ENCODE data around the gene COL9A3. TPM values are rescaled to one million over a fixed set of nuclear protein-coding genes. Genes with fewer than 3 reads are reported as not detected.

The COL9A3 gene
- total RNA-seq, 4 donors from 2014 or later: 6.0 to 223 (median 8.0) TPM

DNA sequence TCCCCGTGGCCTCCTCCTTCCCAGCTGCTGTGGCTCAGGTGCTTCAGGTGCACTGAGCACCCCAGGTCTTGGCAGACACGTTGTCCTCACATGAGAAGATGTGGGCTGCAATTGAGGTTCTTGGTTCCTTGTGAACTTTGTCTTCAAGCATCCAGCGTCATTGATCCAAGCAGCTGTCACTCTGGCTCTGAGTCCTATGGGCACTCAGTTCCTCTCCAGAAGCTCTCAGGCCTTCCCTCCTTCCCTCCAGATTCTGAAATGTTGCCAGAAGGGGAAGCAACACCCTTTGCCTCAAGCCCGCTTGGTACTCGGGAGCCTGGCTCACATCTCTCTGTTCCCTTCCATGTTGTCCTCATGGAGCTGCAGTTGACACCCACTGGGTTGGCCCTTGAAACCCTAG, 29.0 kb upstream of the COL9A3 start:
- Histone ChIP-seq H3K27ac (no peak overlapping the region), H3K27me3 (no peaks in the 10 kb centered on the region), H3K4me1 (peaks cover 0 to 4% (median 3%) of the 10 kb centered on the region in 4 donors), H3K9me3 (no peaks in the 10 kb centered on the region), H3K36me3 (no peaks in the 10 kb centered on the region), H3K4me3 (no peak overlapping the region)
- TF ChIP-seq POLR2AphosphoS5 (IDR thresholded peaks at IDR 0.05) (no peak), CTCF (IDR thresholded peaks at IDR 0.05) (no peak), POLR2A (IDR thresholded peaks at IDR 0.05) (no peak), EP300 (IDR thresholded peaks at IDR 0.05; ENCODE audit: low read depth) (no peak)
- intact Hi-C loops (cut with DNase I; ENCODE audit: low total_unique reads): no loop called here
- in situ Hi-C loops (cut with MboI; ENCODE audit: low pct_ligation_motif_present in 1 of 4, low pct_unique_long_range_greater_than_20kb in 1 of 4, low sequenced_read_pairs in 3 of 4): loop anchor here in 2 of 4 donors (10.0 to 25.0 kb wide), 3 partner anchors 101 to 293 kb away; no protein-coding TSS in a partner anchor
- no peak for DNase-seq
- 68% methylated on average over 5 of the region's 5 CpGs; no CpG with 5 or more reads in 1 of the 2 donors for WGBS, 2 donors (ENCODE audit: low coverage in 1 of 2)

- H3K27ac ChIP-seq: no peak overlapping the region
- TF ChIP-seq EP300 (IDR thresholded peaks at IDR 0.05; ENCODE audit: low read depth): no peak
- no peak for TF ChIP-seq POLR2AphosphoS5 (IDR thresholded peaks at IDR 0.05)
- TF ChIP-seq CTCF (IDR thresholded peaks at IDR 0.05): no peak
- TF ChIP-seq POLR2A (IDR thresholded peaks at IDR 0.05): no peak
- H3K9me3 ChIP-seq: no peaks in the 10 kb centered on the region
- in situ Hi-C loops (cut with MboI; ENCODE audit: low pct_ligation_motif_present in 1 of 4, low pct_unique_long_range_greater_than_20kb in 1 of 4, low sequenced_read_pairs in 3 of 4): loop anchor here in 2 of 4 donors (10.0 to 25.0 kb wide), 3 partner anchors 101 to 294 kb away; no protein-coding TSS in a partner anchor
- WGBS, 2 donors (ENCODE audit: low coverage in 1 of 2): 81% methylated on average over 10 of the region's 15 CpGs; no CpG with 5 or more reads in 1 of the 2 donors
- no peak overlapping the region for H3K4me3 ChIP-seq
- peaks cover 2 to 8% (median 6%) of the 10 kb centered on the region in 4 donors for H3K4me1 ChIP-seq
- H3K27me3 ChIP-seq: no peaks in the 10 kb centered on the region
- no peak for DNase-seq
- no peaks in the 10 kb centered on the region for H3K36me3 ChIP-seq
- intact Hi-C loops (cut with DNase I; ENCODE audit: low total_unique reads): no loop called here
Measured at GRCh38 chr20:62788607-62789006, 28.2 kb upstream of the COL9A3 start.

- no peak for TF ChIP-seq EP300 (IDR thresholded peaks at IDR 0.05; ENCODE audit: low read depth)
- TF ChIP-seq CTCF (IDR thresholded peaks at IDR 0.05): no peak
- TF ChIP-seq POLR2A (IDR thresholded peaks at IDR 0.05): no peak
- no peak for TF ChIP-seq POLR2AphosphoS5 (IDR thresholded peaks at IDR 0.05)
- no peaks in the 10 kb centered on the region for H3K9me3 ChIP-seq
- in situ Hi-C loops (cut with MboI; ENCODE audit: low pct_ligation_motif_present in 1 of 4, low pct_unique_long_range_greater_than_20kb in 1 of 4, low sequenced_read_pairs in 3 of 4): loop anchor here in 2 of 4 donors (25.0 kb wide), 2 partner anchors 103 to 128 kb away; no protein-coding TSS in a partner anchor
- no peak overlapping the region for H3K27ac ChIP-seq
- no peaks in the 10 kb centered on the region for H3K36me3 ChIP-seq
- H3K4me3 ChIP-seq: no peak overlapping the region
- no peak for DNase-seq
- H3K4me1 ChIP-seq: peaks cover 4 to 19% (median 16%) of the 10 kb centered on the region in 4 donors
- no peaks in the 10 kb centered on the region for H3K27me3 ChIP-seq
- intact Hi-C loops (cut with DNase I; ENCODE audit: low total_unique reads): loop anchor here (2.0 to 5.0 kb wide), 2 partner anchors 88 to 121 kb away; no protein-coding TSS in a partner anchor
- WGBS, 2 donors (ENCODE audit: low coverage in 1 of 2): 93% methylated on average over 3 to 12 of the region's 12 CpGs
Measured at GRCh38 chr20:62790075-62790474, 26.8 kb upstream of the COL9A3 start.

DNA sequence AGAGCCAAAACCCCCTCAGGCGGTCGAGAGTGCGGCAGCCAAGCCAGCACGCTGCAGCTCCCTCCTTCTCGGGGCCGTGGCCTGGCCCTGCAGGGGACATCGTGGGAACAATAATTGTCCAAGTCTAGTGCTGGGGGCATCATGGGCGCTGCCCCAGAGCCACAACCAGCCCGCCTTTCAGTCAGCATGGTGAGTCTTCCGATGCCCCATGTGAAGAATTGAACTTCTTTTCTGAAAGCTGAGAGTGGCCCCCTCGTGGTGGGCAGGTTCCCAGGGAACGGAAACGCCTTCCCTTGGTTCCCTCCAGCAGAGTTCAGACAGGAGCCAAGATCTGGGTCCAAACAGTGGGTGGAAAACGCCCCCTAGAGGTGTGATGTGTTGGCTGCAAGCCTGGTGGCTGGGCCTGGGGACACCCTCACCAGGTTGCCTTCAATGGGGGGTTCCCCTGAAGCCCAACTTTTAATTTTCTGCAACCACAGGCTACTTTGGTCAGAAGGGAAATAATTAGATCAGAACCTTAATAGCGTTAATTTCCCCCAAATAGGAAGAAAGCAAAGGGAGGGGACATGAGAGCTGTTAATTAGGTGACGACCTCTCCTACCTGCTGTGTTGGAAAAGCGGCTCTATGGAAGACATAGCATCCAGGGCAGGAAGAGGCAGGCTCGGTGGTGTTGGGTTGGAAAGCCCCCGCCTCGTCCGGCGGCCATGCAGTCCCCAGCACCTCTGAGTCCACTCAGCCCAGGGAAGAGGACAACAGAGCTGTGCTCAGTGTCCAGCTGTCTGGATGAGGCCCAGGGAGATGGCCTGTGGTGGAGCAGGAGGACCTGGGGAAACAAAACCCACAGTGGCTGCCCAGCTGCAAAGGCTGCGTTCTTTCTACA, 25.3 kb upstream of the COL9A3 start:
- TF ChIP-seq POLR2AphosphoS5 (IDR thresholded peaks at IDR 0.05): peak in 2 of 3 donors; percentile 29 to 30
- peak; percentile 88 to 98 (median 92) for TF ChIP-seq CTCF (IDR thresholded peaks at IDR 0.05)
- no peak for TF ChIP-seq EP300 (IDR thresholded peaks at IDR 0.05; ENCODE audit: low read depth)
- no peak for TF ChIP-seq POLR2A (IDR thresholded peaks at IDR 0.05)
- intact Hi-C loops (cut with DNase I; ENCODE audit: low total_unique reads): loop anchor here (2.0 to 5.0 kb wide), 2 partner anchors 89 to 123 kb away; no protein-coding TSS in a partner anchor

More for the DNA sequence above, 25.3 kb upstream of the COL9A3 start:
- 41% methylated on average over 23 of the region's 23 CpGs; no CpG with 5 or more reads in 1 of the 2 donors for WGBS, 2 donors (ENCODE audit: low coverage in 1 of 2)
- no peaks in the 10 kb centered on the region for H3K27me3 ChIP-seq
- no peaks in the 10 kb centered on the region for H3K36me3 ChIP-seq
- DNase-seq: peak; percentile 84
- no peak overlapping the region for H3K27ac ChIP-seq
- peaks cover 4 to 26% (median 22%) of the 10 kb centered on the region in 4 donors for H3K4me1 ChIP-seq
- in situ Hi-C loops (cut with MboI; ENCODE audit: low pct_ligation_motif_present in 1 of 4, low pct_unique_long_range_greater_than_20kb in 1 of 4, low sequenced_read_pairs in 3 of 4): loop anchor here in 2 of 4 donors (25.0 kb wide), 2 partner anchors 104 to 129 kb away; no protein-coding TSS in a partner anchor
- H3K9me3 ChIP-seq: no peaks in the 10 kb centered on the region
- no peak overlapping the region for H3K4me3 ChIP-seq

Measured in transverse colon (tissue), 4 donors.